T-helper 1 cell (primary cell): ENCODE measurements around the gene KCTD19.

Experiments
- DNase-seq, 5 donors: peaks; one replicate each; pipeline ENCODE4 v3.0.0-alpha.2; 2012 to 2020

Gene KCTD19

GRCh38 chr16:67258161-67258835 lies 68.2 kb downstream of the KCTD19 start:
- no peak for DNase-seq

GRCh38 chr16:67257486-67258160 lies 68.9 kb downstream of the KCTD19 start:
- DNase-seq: no peak

DNA sequence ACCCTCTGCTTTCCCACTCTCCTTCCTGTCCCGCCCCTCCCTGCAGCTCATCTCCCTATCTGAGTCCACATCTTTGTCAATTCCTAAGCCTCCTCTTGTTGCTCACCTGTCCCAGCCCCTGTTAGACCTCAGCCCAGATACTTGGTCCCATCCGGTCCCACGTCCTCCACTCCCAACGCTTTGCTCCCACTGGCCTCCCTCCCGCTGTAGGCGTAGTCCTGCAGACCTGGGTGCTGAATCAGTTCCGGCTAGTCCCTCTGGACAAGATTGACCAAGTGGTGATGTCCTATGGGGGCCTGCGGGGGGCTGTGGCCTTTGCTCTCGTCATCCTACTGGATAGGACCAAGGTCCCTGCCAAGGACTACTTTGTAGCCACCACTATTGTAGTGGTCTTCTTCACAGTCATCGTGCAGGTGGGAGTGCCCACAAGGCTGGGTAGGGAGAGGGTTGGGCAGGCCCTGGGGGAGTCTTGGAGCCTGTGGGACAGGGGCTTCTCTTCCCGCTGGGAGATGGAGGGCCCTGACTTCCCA lies 69.8 kb downstream of the KCTD19 start:
- DNase-seq: no peak

- no peak for DNase-seq
Observed at GRCh38 chr16:67255553-67256221, 70.9 kb downstream of the KCTD19 start.

DNA sequence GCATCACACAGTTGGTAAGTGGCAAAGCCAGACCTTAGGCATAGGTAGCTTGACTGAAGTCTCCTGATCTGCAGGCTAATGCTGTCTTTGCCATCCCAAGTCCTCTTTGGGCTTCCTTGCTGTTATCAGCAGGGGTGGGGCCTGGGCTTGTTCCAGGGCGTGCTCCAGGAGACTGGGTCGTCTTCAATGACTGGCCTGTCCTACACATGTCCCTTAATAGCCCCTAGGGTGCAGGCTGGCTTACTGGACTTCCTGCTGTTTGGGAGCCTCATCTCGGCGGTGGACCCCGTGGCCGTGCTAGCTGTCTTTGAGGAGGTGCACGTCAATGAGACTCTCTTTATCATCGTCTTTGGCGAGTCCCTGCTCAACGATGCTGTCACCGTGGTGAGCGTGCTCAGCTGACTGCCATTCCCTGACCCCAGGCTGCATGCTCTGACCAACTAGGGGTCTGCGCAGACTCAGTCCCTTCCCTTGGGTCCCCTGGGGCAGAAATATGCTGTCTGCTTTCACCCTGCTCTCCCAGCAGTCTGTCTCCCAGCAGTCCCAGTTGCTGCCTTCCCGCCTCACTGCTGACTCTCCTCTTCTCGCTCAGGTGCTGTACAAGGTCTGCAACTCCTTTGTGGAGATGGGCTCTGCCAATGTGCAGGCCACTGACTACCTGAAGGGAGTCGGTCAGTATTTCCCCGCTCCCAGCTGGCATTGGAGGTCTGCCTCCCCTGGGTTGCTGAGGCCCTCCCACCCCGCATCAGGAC lies 71.6 kb downstream of the KCTD19 start:
- DNase-seq: no peak

DNA sequence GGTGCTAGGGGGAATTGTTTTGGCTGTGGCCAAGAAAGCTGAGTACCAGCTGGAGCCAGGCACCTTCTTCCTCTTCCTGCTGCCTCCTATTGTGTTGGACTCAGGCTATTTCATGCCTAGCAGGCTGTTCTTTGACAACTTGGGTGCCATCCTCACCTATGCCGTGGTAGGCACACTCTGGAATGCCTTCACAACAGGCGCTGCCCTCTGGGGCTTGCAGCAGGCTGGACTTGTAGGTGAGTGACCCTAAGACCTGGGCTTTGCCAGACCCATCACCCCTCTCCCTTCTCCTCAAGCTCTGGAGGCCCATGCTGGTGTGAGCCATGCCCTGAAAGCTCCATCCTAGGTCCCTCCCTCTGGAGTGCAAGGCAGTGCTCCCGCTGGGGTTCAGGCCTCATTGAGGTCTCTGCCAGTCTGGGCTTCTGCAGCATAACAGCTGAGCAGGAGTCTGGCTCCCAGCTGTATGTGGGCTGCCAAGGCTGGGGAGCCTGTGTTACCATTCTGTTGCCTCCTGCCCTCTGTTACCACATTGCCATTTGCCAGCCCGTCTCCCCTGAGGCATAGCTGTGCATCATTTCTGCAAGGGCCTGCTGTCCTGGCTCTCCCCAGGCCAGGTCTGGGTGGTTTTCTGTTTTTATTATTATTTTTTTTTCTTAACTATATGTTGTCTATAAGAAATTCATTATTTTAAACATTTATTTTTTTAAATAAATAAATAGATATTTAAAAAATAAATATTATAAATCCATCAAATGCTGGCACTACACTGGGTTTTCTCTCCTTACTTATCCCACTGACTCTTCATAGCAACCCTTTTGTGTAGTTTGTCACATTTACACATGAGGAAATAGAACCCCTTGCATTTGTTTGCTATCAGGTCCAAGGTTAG lies 73.7 kb downstream of the KCTD19 start:
- DNase-seq: no peak

DNA sequence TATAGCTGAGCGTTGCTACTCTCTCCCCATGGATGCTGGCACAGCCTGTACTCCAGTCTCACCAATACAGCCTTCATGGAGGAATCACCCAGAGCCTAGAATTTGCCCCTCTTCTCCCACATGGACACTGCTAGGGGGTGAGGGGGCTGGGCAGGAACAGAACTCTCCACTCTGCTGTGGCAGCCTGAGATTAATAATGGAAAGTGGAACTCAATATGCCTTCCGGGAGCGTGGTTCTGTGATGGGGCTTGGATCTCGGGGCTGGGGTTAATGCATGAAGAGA lies 76.6 kb downstream of the KCTD19 start:
- no peak for DNase-seq

GRCh38 chr16:67249178-67250044 lies 77.1 kb downstream of the KCTD19 start:
- DNase-seq: no peak

GRCh38 chr16:67248401-67249177 lies 78.0 kb downstream of the KCTD19 start, which contains the start of gene SLC9A5:
SLC9A5 (plus strand) TSS chr16:67248979; CDS start chr16:67249015, 36 bp downstream.
- peak in 2 of 5 donors; percentile 30 to 33 for DNase-seq

GRCh38 chr16:67248073-67248400 lies 78.5 kb downstream of the KCTD19 start:
- no peak for DNase-seq

DNA sequence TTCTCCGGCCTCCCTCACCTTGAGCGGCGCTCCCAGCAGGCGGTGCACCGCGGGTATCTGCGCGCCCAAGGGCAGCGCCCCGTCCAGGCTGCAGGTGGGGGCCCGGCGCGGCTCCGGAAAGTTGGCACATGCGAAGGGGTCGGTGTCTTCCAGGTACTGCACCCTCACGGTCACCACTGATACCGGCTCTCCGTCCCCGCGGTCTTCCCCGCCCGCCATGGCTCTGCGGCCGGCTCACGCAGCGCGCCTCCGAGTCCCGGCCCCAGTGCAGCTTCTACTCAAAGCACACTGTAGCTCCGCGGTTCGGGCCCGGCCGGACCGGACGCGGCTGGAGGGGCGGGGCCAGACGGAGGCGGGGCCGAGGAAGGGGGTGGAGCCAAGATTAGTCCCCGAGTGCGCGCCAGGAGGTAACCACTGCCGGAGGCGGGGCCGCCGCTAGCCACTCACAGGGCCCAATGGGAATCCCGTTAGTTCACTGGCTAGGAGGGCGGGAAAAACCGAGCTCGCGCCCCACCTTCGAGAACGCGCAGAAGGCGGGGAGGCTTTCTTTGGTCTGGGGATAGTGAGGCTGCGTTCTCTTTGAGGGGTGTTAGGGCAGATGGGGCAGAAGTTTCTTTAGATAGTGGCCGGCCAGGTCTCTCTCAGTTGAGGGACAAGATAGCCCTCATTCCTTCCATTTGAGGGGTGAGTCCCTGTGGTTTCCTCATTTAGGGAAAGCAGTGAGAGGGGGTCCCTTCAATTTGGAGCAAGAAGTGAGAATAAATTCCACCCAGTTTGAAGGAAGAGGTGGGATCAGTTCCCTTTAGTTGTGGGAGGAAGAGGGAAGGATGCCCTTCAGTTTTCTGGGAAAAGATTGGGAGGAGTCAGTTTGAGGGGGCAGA lies 79.1 kb downstream of the KCTD19 start, which contains the start of gene FHOD1:
Gene FHOD1 (minus strand): TSS at position 290 of the 881 bp plus-strand sequence. CDS start 71 bp downstream, at position 219.
- peak; percentile 91 to 97 (median 94) for DNase-seq

DNA sequence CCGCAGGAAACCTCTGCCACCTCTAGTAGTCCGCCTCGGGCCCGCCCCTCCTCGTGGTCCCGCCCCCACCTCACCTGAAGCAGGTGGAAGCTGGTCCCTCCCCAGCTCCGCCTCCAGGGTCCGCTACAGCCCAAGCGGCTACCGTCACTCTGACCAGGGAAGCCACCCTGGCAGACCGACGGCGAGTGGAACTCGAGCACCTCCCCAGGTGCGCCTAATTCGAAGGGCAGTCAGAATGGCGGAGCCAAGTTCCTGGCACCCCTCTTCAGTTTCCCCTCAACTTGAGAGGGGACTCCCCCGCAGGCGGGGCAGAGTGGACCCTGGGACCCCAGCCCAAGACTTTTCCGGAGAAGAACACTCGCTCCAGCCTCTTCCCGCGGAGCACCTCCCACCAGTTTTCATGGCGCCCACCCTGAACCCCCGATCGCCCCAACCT lies 79.8 kb downstream of the KCTD19 start:
- DNase-seq: peak in 3 of 5 donors; percentile 34 to 41 (median 38)

DNA sequence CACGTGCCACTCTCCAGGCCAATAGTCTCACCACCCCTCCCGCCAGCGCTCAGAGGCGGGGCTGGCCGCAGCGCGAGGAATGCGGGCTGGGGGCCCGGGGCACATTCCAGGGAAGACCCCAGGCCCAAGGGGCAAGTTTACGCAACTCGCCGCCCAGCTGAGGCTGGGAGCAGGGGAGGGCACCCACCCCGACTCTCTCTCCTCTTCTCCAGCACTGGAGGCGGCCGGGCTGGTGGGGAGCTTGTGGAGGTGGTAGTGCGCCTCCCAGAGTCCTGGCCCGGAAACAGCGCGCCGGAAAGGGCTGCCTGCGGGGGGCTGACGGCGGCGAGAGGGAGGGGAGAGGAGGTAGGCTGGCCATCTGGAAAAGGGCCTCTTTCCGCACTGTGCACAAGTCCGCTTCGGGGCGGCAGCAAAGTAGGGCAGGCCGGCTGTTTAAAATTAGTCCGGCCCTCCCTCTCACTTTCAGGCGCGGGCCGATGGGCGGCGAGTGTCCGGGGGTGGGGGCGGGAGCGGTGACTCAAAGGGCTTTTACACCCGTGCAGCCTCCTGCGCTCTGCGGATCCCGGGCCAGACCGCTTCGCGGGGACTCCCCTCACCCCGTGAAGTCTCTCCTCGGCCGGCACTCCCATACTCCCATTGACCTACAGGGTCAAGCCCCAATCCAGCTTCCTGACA lies 80.3 kb downstream of the KCTD19 start:
- DNase-seq: peak in 4 of 5 donors; percentile 32 to 49 (median 42)

DNA sequence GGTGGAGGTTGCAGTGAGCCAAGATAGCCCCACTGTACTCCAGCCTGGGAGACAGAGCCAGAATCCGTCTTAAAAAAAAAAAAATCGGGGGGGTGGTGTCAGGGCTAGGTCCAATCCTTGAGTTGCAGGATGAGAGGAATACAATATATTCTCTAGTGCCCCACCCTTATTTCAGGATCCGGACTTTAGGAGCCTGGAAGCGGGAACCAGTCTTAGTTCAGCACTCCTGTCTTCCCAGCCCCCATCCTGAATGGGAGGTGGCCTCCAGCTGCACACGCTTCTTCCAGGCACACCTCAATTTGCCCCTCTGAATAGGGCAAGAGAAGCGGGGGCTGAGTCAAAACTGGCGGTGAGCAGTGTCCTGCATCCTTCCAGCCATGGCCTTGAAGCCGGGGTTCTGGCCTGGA lies 80.9 kb downstream of the KCTD19 start:
- DNase-seq: no peak

DNA sequence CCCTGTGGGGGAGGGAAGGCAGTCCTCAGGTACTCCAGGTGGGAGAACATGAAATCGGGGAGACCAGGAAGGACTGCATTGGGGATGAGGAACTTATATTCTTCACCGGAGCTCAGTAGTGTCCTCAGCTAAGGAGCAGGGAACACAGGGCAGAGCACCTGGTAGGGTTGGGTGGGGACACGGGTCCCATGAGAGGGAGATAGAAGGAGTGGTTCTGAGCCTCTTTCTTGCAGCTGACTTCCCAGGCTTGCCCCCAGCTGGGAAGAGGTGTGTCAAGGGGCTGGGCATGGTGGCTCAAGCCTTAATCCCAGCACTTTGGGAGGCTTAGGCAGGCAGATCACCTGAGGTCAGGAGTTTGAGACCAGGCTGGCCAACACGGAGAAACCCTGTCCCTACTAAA lies 81.4 kb downstream of the KCTD19 start:
- DNase-seq: no peak

GRCh38 chr16:67244387-67245185 lies 82.0 kb downstream of the KCTD19 start:
- DNase-seq: peak; percentile 54 to 87 (median 69)

GRCh38 chr16:67243481-67243880 lies 83.1 kb downstream of the KCTD19 start:
- no peak for DNase-seq
